B cell (primary cell): ENCODE data around the gene MAP3K4.

Source experiments
- CTCF ChIP-seq: fragments of 200-600 bp; IDR thresholded peaks from one replicate; pipeline ENCODE4 v1.8.0; 2022; ENCODE audit warnings: antibody characterized with exemption, mild to moderate bottlenecking
- EZH2 ChIP-seq: IDR thresholded peaks from 2 replicates; pipeline ENCODE4 v1.6.1; 2012; ENCODE audit warnings: borderline replicate concordance, low read depth, mild to moderate bottlenecking, moderate library complexity, low read length; ENCODE audit not compliant: insufficient read depth, poor library complexity, severe bottlenecking

- TF ChIP-seq CTCF, result no peak
- TF ChIP-seq EZH2, result no peak
Observed at GRCh38 chr6:160967351-160967750, 24.2 kb upstream of the MAP3K4 start.
